ENCODE data around the gene GPD1L.

GPD1L gene

GRCh38 chr3:32165442-32165841, 59.0 kb downstream of the GPD1L start:
- no peak for TF ChIP-seq CTCF (IDR thresholded peaks at IDR 0.05; ENCODE audit: low read depth, low read length)
- no peak overlapping the region for H3K4me3 ChIP-seq (ENCODE audit: low read depth, low read length)

- TF ChIP-seq CTCF (IDR thresholded peaks at IDR 0.05; ENCODE audit: low read depth, low read length): no peak
- no peak overlapping the region for H3K4me3 ChIP-seq (ENCODE audit: low read depth, low read length)
These were observed 60.2 kb downstream of the GPD1L start for GRCh38 chr3:32166654-32167053.

- no peak for TF ChIP-seq CTCF (IDR thresholded peaks at IDR 0.05; ENCODE audit: low read depth, low read length)
- no peak overlapping the region for H3K4me3 ChIP-seq (ENCODE audit: low read depth, low read length)
These were observed 66.0 kb downstream of the GPD1L start for GRCh38 chr3:32172420-32172819.

GRCh38 chr3:32175607-32176197, 69.3 kb downstream of the GPD1L start:
- TF ChIP-seq CTCF (IDR thresholded peaks at IDR 0.05; ENCODE audit: low read depth, low read length): peak; percentile 36; the same call in 1 of the 2 replicates
- H3K4me3 ChIP-seq (ENCODE audit: low read depth, low read length): no peak overlapping the region

GRCh38 chr3:32176989-32177701, 70.7 kb downstream of the GPD1L start:
- H3K4me3 ChIP-seq (ENCODE audit: low read depth, low read length): no peak overlapping the region
- TF ChIP-seq CTCF (IDR thresholded peaks at IDR 0.05; ENCODE audit: low read depth, low read length): peak; percentile 35

- peak; percentile 73 for TF ChIP-seq CTCF (IDR thresholded peaks at IDR 0.05; ENCODE audit: low read depth, low read length)
- H3K4me3 ChIP-seq (ENCODE audit: low read depth, low read length): no peak overlapping the region
These were observed 71.3 kb downstream of the GPD1L start for GRCh38 chr3:32177702-32178198.

- no peak for TF ChIP-seq CTCF (IDR thresholded peaks at IDR 0.05; ENCODE audit: low read depth, low read length)
- H3K4me3 ChIP-seq (ENCODE audit: low read depth, low read length): no peak overlapping the region
These were observed 73.8 kb downstream of the GPD1L start for GRCh38 chr3:32180141-32180784.

Data from WI38 (cell line).